Cardiac septum (tissue), 1 donor: ENCODE results near the gene SUPT3H. TPM values are rescaled to one million over a fixed set of nuclear protein-coding genes. Genes with fewer than 3 reads are reported as not detected.

ENCODE experiments used
- DNase-seq: peaks from one replicate; pipeline ENCODE4 v3.0.0-alpha.2; 2020; ENCODE audit warnings: low spot score
- intact Hi-C: fragments of 100-400 bp; cut with DNase I; formaldehyde crosslinking; loops from one replicate; pipeline ENCODE4 v1.14.0; 2022
- total RNA-seq: library from RNA; stranded (reverse); fragmentation: NEBNext Ultra II Directional; extraction: Animal tissue kit (Norgen Biotek cat#: 25700); gene quantifications from one replicate; pipeline ENCODE4 v1.2.1, GENCODE V29; 2021
- donor health status: DM: no; HTN: no; CAD: no.

Gene SUPT3H
- total RNA-seq, 1 donor from 2014 or later: 6.2 TPM

GRCh38 chr6:44804546-44805159 is 573.1 kb downstream of the SUPT3H start:
- intact Hi-C loops: no loop called here
- DNase-seq: no peak

GRCh38 chr6:44804016-44804415 is 573.7 kb downstream of the SUPT3H start:
- no peak for DNase-seq
- intact Hi-C loops: no loop called here

GRCh38 chr6:44800784-44801592 is 576.7 kb downstream of the SUPT3H start:
- intact Hi-C loops: no loop called here
- no peak for DNase-seq

GRCh38 chr6:44800171-44800783 is 577.5 kb downstream of the SUPT3H start:
- DNase-seq: no peak
- intact Hi-C loops: no loop called here

GRCh38 chr6:44797746-44798145 is 580.0 kb downstream of the SUPT3H start:
- intact Hi-C loops: no loop called here
- DNase-seq: no peak

GRCh38 chr6:44795326-44795725 is 582.4 kb downstream of the SUPT3H start:
- DNase-seq: no peak
- intact Hi-C loops: no loop called here

GRCh38 chr6:44789806-44790205 is 587.9 kb downstream of the SUPT3H start:
- no peak for DNase-seq
- intact Hi-C loops: no loop called here

- intact Hi-C loops: no loop called here
These were observed 588.7 kb downstream of the SUPT3H start for GRCh38 chr6:44789061-44789460.

GRCh38 chr6:44788387-44788981 is 589.2 kb downstream of the SUPT3H start:
- intact Hi-C loops: no loop called here
- DNase-seq: no peak

More at GRCh38 chr6:44789061-44789460, 588.7 kb downstream of the SUPT3H start:
- no peak for DNase-seq

GRCh38 chr6:44787254-44787834 is 590.4 kb downstream of the SUPT3H start:
- no peak for DNase-seq
- intact Hi-C loops: no loop called here

- intact Hi-C loops: no loop called here
These were observed 592.6 kb downstream of the SUPT3H start for GRCh38 chr6:44785130-44785529.

GRCh38 chr6:44784195-44784594 is 593.5 kb downstream of the SUPT3H start:
- intact Hi-C loops: no loop called here
- no peak for DNase-seq

More at GRCh38 chr6:44785130-44785529, 592.6 kb downstream of the SUPT3H start:
- DNase-seq: no peak

GRCh38 chr6:44782892-44783291 is 594.8 kb downstream of the SUPT3H start:
- no peak for DNase-seq
- intact Hi-C loops: no loop called here

GRCh38 chr6:44781912-44782597 is 595.7 kb downstream of the SUPT3H start:
- intact Hi-C loops: no loop called here
- no peak for DNase-seq

- DNase-seq: no peak
- intact Hi-C loops: no loop called here
These were observed 597.6 kb downstream of the SUPT3H start for GRCh38 chr6:44780161-44780560.

- DNase-seq: no peak
- intact Hi-C loops: no loop called here
These were observed 598.5 kb downstream of the SUPT3H start for GRCh38 chr6:44779130-44779826.
